NCI-H187 (cell line): Measurements from ENCODE around the gene MORC2.

ENCODE experiments used
- DNase-seq, 2 experiments: peaks; one replicate each; lab custom pipeline; 2025; lab: John Stamatoyannopoulos, UW

The MORC2 gene

GRCh38 chr22:30889268-30889995 lies 79.1 kb downstream of the MORC2 start:
- DNase-seq = no peak

GRCh38 chr22:30887861-30888260 lies 80.7 kb downstream of the MORC2 start:
- no peak for DNase-seq

GRCh38 chr22:30887453-30887852 lies 81.1 kb downstream of the MORC2 start:
- DNase-seq = no peak

- no peak for DNase-seq
Observed at GRCh38 chr22:30885591-30885990, 83.0 kb downstream of the MORC2 start.

GRCh38 chr22:30885001-30885366 lies 83.6 kb downstream of the MORC2 start:
- DNase-seq = no peak

GRCh38 chr22:30884211-30885000 lies 84.2 kb downstream of the MORC2 start:
- DNase-seq = no peak

GRCh38 chr22:30883586-30884145 lies 84.9 kb downstream of the MORC2 start:
- DNase-seq = no peak

- DNase-seq = no peak
Observed at GRCh38 chr22:30882974-30883533, 85.5 kb downstream of the MORC2 start.

GRCh38 chr22:30882184-30882717 lies 86.3 kb downstream of the MORC2 start:
- DNase-seq = no peak

- no peak for DNase-seq
Observed at GRCh38 chr22:30881361-30882183, 87.0 kb downstream of the MORC2 start.

GRCh38 chr22:30880847-30881246 lies 87.7 kb downstream of the MORC2 start:
- DNase-seq = no peak

- DNase-seq = no peak
Observed at GRCh38 chr22:30880181-30880601, 88.4 kb downstream of the MORC2 start.

- no peak for DNase-seq
Observed at GRCh38 chr22:30879415-30879797, 89.2 kb downstream of the MORC2 start.

GRCh38 chr22:30878516-30879414 lies 89.8 kb downstream of the MORC2 start:
- no peak for DNase-seq

- DNase-seq = no peak
Observed at GRCh38 chr22:30877662-30878515, 90.7 kb downstream of the MORC2 start.

GRCh38 chr22:30876915-30877553 lies 91.5 kb downstream of the MORC2 start:
- no peak for DNase-seq

- DNase-seq = no peak
Observed at GRCh38 chr22:30876221-30876751, 92.3 kb downstream of the MORC2 start.

GRCh38 chr22:30875481-30876215 lies 92.9 kb downstream of the MORC2 start:
- no peak for DNase-seq
